Panc1 (cell line): ENCODE measurements around the gene ARHGEF12. TPM values are rescaled to one million over a fixed set of nuclear protein-coding genes. Genes with fewer than 3 reads are reported as not detected.

ENCODE experiments used
- ATAC-seq: fragments of 200-7000 bp; cut with Tn5 transposase; 2 replicates; pipeline ENCODE4 v1.9.1; 2020; ENCODE audit warnings: mild to moderate bottlenecking, moderate library complexity
- BruUV-seq: library from RNA; stranded (reverse); fragments of 400-500 nt; replicated peaks from 2 replicates; lab custom pipeline; 2021; lab: Mats Ljungman, UMichigan
- CTCF ChIA-PET: fragments of 300-600 bp; sonication (Branson Sonifier 250); formaldehyde crosslinking; loops from one replicate; lab custom pipeline; 2022; ENCODE audit warnings: antibody characterized with exemption; lab: Charles Lee
- POLR2A ChIA-PET: fragments of 300-600 bp; sonication (Branson Sonifier 250); formaldehyde crosslinking; loops from one replicate; lab custom pipeline; 2022; ENCODE audit warnings: antibody characterized with exemption; lab: Charles Lee
- DNase-seq: peaks from one replicate; pipeline ENCODE4 v3.0.0-alpha.2; 2010; ENCODE audit warnings: low read depth, low spot score
- H3K27ac ChIP-seq: 2 replicates; pipeline ENCODE4 v1.5.1; 2011; ENCODE audit warnings: mild to moderate bottlenecking, low read length, inconsistent platforms
- H3K27me3 ChIP-seq: fragments of 200-500 bp; sonication (Bioruptor generic); 2 replicates; pipeline ENCODE4 v1.6.0; 2014; ENCODE audit warnings: low read length, inconsistent platforms; ENCODE audit not compliant: control insufficient read depth, insufficient read depth
- H3K36me3 ChIP-seq: fragments of 200-500 bp; sonication (Bioruptor generic); 2 replicates; pipeline ENCODE4 v1.5.1; 2014; ENCODE audit warnings: inconsistent platforms, mild to moderate bottlenecking, low read length, moderate library complexity; ENCODE audit not compliant: control insufficient read depth, insufficient read depth
- H3K4me1 ChIP-seq: 2 replicates; pipeline ENCODE4 v1.5.1; 2011; ENCODE audit warnings: inconsistent platforms, mild to moderate bottlenecking, low read length, moderate library complexity; ENCODE audit not compliant: control insufficient read depth, insufficient read depth
- H3K4me3 ChIP-seq, 2 experiments: 2 replicates each; pipeline ENCODE4 v1.5.1; 2011 to 2012; ENCODE audit warnings: low read depth in 2 of 2, low read length in 2 of 2, mild to moderate bottlenecking in 2 of 2, inconsistent platforms in 1 of 2, moderate library complexity in 1 of 2
- H3K9me3 ChIP-seq: fragments of 200-500 bp; sonication (Bioruptor generic); 2 replicates; pipeline ENCODE4 v1.5.1; 2014; ENCODE audit warnings: low read depth, mild to moderate bottlenecking, inconsistent platforms, low read length, moderate library complexity; ENCODE audit not compliant: control insufficient read depth, insufficient read depth
- CTCF ChIP-seq: fragments of 450-650 bp; IDR thresholded peaks from 2 replicates; pipeline ENCODE4 v1.5.1; 2017; ENCODE audit warnings: mild to moderate bottlenecking
- POLR2AphosphoS5 ChIP-seq: IDR thresholded peaks from 2 replicates; pipeline ENCODE4 v1.6.1; 2012; ENCODE audit warnings: mild to moderate bottlenecking, low read depth, low read length, moderate library complexity
- REST ChIP-seq, 2 experiments: IDR thresholded peaks; 2 replicates each; pipeline ENCODE4 v1.6.1; 2011 to 2012; ENCODE audit warnings: low read depth in 2 of 2, control low read depth in 1 of 2, low read length in 1 of 2, mild to moderate bottlenecking in 1 of 2, moderate library complexity in 1 of 2; ENCODE audit not compliant: insufficient read depth in 1 of 2
- SIN3A ChIP-seq: IDR thresholded peaks from 2 replicates; pipeline ENCODE4 v1.6.1; 2012; ENCODE audit warnings: low read depth, mild to moderate bottlenecking, low read length, moderate library complexity, borderline replicate concordance; ENCODE audit not compliant: insufficient read depth
- TCF7L2 ChIP-seq: IDR thresholded peaks from 2 replicates; pipeline ENCODE4 v1.6.1; 2011; ENCODE audit warnings: mild to moderate bottlenecking, low read depth, low read length, inconsistent platforms
- in situ Hi-C: cut with HindIII; loops from 2 replicates; pipeline ENCODE4 v1.10.0; 2016; ENCODE audit warnings: low sequenced_read_pairs, low pct_unique_long_range_greater_than_20kb
- intact Hi-C: fragments of 100-400 bp; cut with micrococcal nuclease; formaldehyde crosslinking; loops from one replicate; pipeline ENCODE4 v1.10.0; 2022; ENCODE audit not compliant: unreplicated experiment
- total RNA-seq: library from RNA; stranded (reverse); gene quantifications from one replicate; pipeline ENCODE4 v1.2.1, GENCODE V29; 2021; ENCODE audit not compliant: unreplicated experiment

Gene ARHGEF12
- total RNA-seq, 1 experiment from 2014 or later = 182 TPM

- no peaks in the 10 kb centered on the region for H3K36me3 ChIP-seq
- DNase-seq = no peak
- H3K9me3 ChIP-seq = no peaks in the 10 kb centered on the region
- TF ChIP-seq SIN3A (no peak), TCF7L2 (no peak), REST (IDR thresholded peaks at IDR 0.05; ENCODE audit: insufficient read depth in 1 of 2, low read depth in 2 of 2, low read length in 1 of 2) (no peak), POLR2AphosphoS5 (no peak), CTCF (no peak)
- CTCF ChIA-PET = interaction anchor here (0.5 kb wide), 1 partner anchor 147 kb away, joined by 3 read pairs; no protein-coding TSS in a partner anchor
- POLR2A ChIA-PET = no interaction called here
- no TSS peak for BruUV-seq
- H3K4me1 ChIP-seq = no peaks in the 10 kb centered on the region
- H3K27me3 ChIP-seq = no peaks in the 10 kb centered on the region
- no peak for ATAC-seq
- intact Hi-C loops (no loop called here), in situ Hi-C loops (no loop called here)
- H3K27ac ChIP-seq = no peak overlapping the region
- no peak overlapping the region for H3K4me3 ChIP-seq
Measured at GRCh38 chr11:120537996-120538395, 201.8 kb downstream of the ARHGEF12 start.

- no peaks in the 10 kb centered on the region for H3K4me1 ChIP-seq
- DNase-seq (no peak), ATAC-seq (no peak)
- TF ChIP-seq REST (IDR thresholded peaks at IDR 0.05; ENCODE audit: insufficient read depth in 1 of 2, low read depth in 2 of 2, low read length in 1 of 2) = no peak
- TF ChIP-seq CTCF = no peak
- no peak for TF ChIP-seq TCF7L2
- TF ChIP-seq POLR2AphosphoS5 = no peak
- no peak for TF ChIP-seq SIN3A
- H3K27ac ChIP-seq = no peak overlapping the region
- no peak overlapping the region for H3K4me3 ChIP-seq
- intact Hi-C loops (no loop called here), in situ Hi-C loops (no loop called here)
- ChIA-PET CTCF (no interaction called here), POLR2A (no interaction called here)
- no peaks in the 10 kb centered on the region for H3K36me3 ChIP-seq
- no peaks in the 10 kb centered on the region for H3K9me3 ChIP-seq
- BruUV-seq = no TSS peak
- H3K27me3 ChIP-seq = no peaks in the 10 kb centered on the region
Measured at GRCh38 chr11:120538707-120539106, 202.5 kb downstream of the ARHGEF12 start.

Other genes with a start within 250 kb of the ARHGEF12 start
- gene TRIM29, start 198.3 kb upstream of the ARHGEF12 start, total RNA-seq = 0.64 TPM
- 13.7 TPM for gene OAF, start 125.4 kb upstream of the ARHGEF12 start, total RNA-seq
- not detected for gene POU2F3, start 96.3 kb upstream of the ARHGEF12 start, total RNA-seq
- gene TLCD5, start 11.1 kb upstream of the ARHGEF12 start, total RNA-seq = 22.8 TPM
- 0.62 TPM for gene GRIK4, start 175.3 kb downstream of the ARHGEF12 start, total RNA-seq